Choroid plexus epithelial cell (primary cell): ENCODE data around the gene B4GALT1.

Experiments
- DNase-seq: peaks from one replicate; pipeline ENCODE4 v3.0.0-alpha.2; 2010; ENCODE audit warnings: low read depth
- H3K4me3 ChIP-seq: 2 replicates; pipeline ENCODE4 v1.5.1; 2011; ENCODE audit warnings: low read depth, mild to moderate bottlenecking, control low read depth, low read length, moderate library complexity
- CTCF ChIP-seq: conservative IDR thresholded peaks from 2 replicates; pipeline ENCODE4 v1.5.1; 2011; ENCODE audit warnings: low read depth, mild to moderate bottlenecking, control low read depth, inconsistent platforms, low read length, moderate library complexity

B4GALT1 gene

GRCh38 chr9:33130961-33131789 is 36.0 kb downstream of the B4GALT1 start:
- TF ChIP-seq CTCF: no peak
- no peak overlapping the region for H3K4me3 ChIP-seq

GRCh38 chr9:33129886-33130881 is 37.0 kb downstream of the B4GALT1 start:
- no peak for TF ChIP-seq CTCF
- H3K4me3 ChIP-seq: no peak overlapping the region
- peak; percentile 70 for DNase-seq

More at GRCh38 chr9:33130961-33131789, 36.0 kb downstream of the B4GALT1 start:
- no peak for DNase-seq

GRCh38 chr9:33129251-33129885 is 37.8 kb downstream of the B4GALT1 start:
- no peak for DNase-seq
- H3K4me3 ChIP-seq: no peak overlapping the region
- TF ChIP-seq CTCF: no peak

GRCh38 chr9:33128570-33128969 is 38.6 kb downstream of the B4GALT1 start:
- no peak for DNase-seq
- no peak overlapping the region for H3K4me3 ChIP-seq
- TF ChIP-seq CTCF: no peak

- DNase-seq: no peak
Observed at GRCh38 chr9:33127881-33128280, 39.3 kb downstream of the B4GALT1 start.

More at GRCh38 chr9:33127881-33128280, 39.3 kb downstream of the B4GALT1 start:
- H3K4me3 ChIP-seq: no peak overlapping the region
- no peak for TF ChIP-seq CTCF
